ENCODE results near the gene CWC27. TPM values are rescaled to one million over a fixed set of nuclear protein-coding genes. Genes with fewer than 3 reads are reported as not detected.

Gene CWC27
- total RNA-seq, 1 experiment from 2014 or later, result 42.7 TPM

- no peaks in the 10 kb centered on the region for H3K4me1 Mint-ChIP-seq
- CTCF ChIA-PET, result no interaction called here
- no peaks in the 10 kb centered on the region for H3K9me3 Mint-ChIP-seq
- H3K4me3 Mint-ChIP-seq, result no peak overlapping the region
- TF ChIP-seq MLX (CRISPR knock-in tag; IDR thresholded peaks at IDR 0.05), result no peak
- TF ChIP-seq NR3C1 (CRISPR knock-in tag; conservative IDR thresholded peaks at IDR 0.05; ENCODE audit: low read depth), result no peak
- no peak for TF ChIP-seq OVOL2 (CRISPR knock-in tag; IDR thresholded peaks at IDR 0.05; ENCODE audit: borderline replicate concordance)
- TF ChIP-seq FOXK1 (CRISPR knock-in tag; IDR thresholded peaks at IDR 0.05), result no peak
- peak; percentile 57; the same call in 1 of the 2 replicates for TF ChIP-seq HMGA2 (CRISPR knock-in tag; IDR thresholded peaks at IDR 0.05)
- no peak for TF ChIP-seq ZNF416 (CRISPR knock-in tag; IDR thresholded peaks at IDR 0.05)
- TF ChIP-seq ATF1 (CRISPR knock-in tag; IDR thresholded peaks at IDR 0.05), result no peak
- no peaks in the 10 kb centered on the region for H3K36me3 Mint-ChIP-seq
- POLR2A ChIA-PET, result no interaction called here
- no peak overlapping the region for H3K27ac Mint-ChIP-seq
- DNase-seq (ENCODE audit: low spot score) (no peak), ATAC-seq (no peak)
- no peaks in the 10 kb centered on the region for H3K27me3 Mint-ChIP-seq (ENCODE audit: low read depth)
Measured at GRCh38 chr5:64887910-64888309, 119.2 kb downstream of the CWC27 start.

- Mint-ChIP-seq H3K4me3 (no peak overlapping the region), H3K27me3 (ENCODE audit: low read depth) (no peaks in the 10 kb centered on the region), H3K36me3 (peaks cover 18% of the 10 kb centered on the region), H3K4me1 (peaks cover 9% of the 10 kb centered on the region), H3K9me3 (peaks cover 21% of the 10 kb centered on the region), H3K27ac (peak overlapping the region; percentile 43; the same call in 1 of the 2 replicates)
- ChIA-PET CTCF (no interaction called here), POLR2A (no interaction called here)
- DNase-seq (ENCODE audit: low spot score) (no peak), ATAC-seq (no peak)
- no peak for TF ChIP-seq ZNF317 (CRISPR knock-in tag; IDR thresholded peaks at IDR 0.05; ENCODE audit: borderline replicate concordance, low read depth)
- TF ChIP-seq USF1 (CRISPR knock-in tag; IDR thresholded peaks at IDR 0.05), result no peak
- TF ChIP-seq SOX15 (CRISPR knock-in tag; IDR thresholded peaks at IDR 0.05), result no peak
- no peak for TF ChIP-seq NR3C1 (CRISPR knock-in tag; conservative IDR thresholded peaks at IDR 0.05; ENCODE audit: low read depth)
- TF ChIP-seq ZNF423 (CRISPR knock-in tag; IDR thresholded peaks at IDR 0.05), result no peak
- TF ChIP-seq GTF2I (CRISPR knock-in tag; conservative IDR thresholded peaks at IDR 0.05), result no peak
- no peak for TF ChIP-seq ATF6 (CRISPR knock-in tag; IDR thresholded peaks at IDR 0.05)
- TF ChIP-seq NFYB (CRISPR knock-in tag; conservative IDR thresholded peaks at IDR 0.05; ENCODE audit: low read depth), result no peak
- no peak for TF ChIP-seq HMGXB4 (CRISPR knock-in tag; IDR thresholded peaks at IDR 0.05)
- TF ChIP-seq MYBL2 (CRISPR knock-in tag; IDR thresholded peaks at IDR 0.05), result no peak
- TF ChIP-seq CREM (CRISPR knock-in tag; IDR thresholded peaks at IDR 0.05), result no peak
- TF ChIP-seq CDX4 (CRISPR knock-in tag; IDR thresholded peaks at IDR 0.05; ENCODE audit: borderline replicate concordance), result no peak
- no peak for TF ChIP-seq GRHL2 (CRISPR knock-in tag; IDR thresholded peaks at IDR 0.05; ENCODE audit: insufficient replicate concordance, severe bottlenecking)
- no peak for TF ChIP-seq ZNF396 (CRISPR knock-in tag; IDR thresholded peaks at IDR 0.05; ENCODE audit: borderline replicate concordance)
- no peak for TF ChIP-seq ZMAT4 (CRISPR knock-in tag; IDR thresholded peaks at IDR 0.05)
- no peak for TF ChIP-seq IRF1 (CRISPR knock-in tag; IDR thresholded peaks at IDR 0.05)
- no peak for TF ChIP-seq E2F4 (CRISPR knock-in tag; IDR thresholded peaks at IDR 0.05; ENCODE audit: borderline replicate concordance, low read depth)
- TF ChIP-seq ZNF416 (CRISPR knock-in tag; IDR thresholded peaks at IDR 0.05), result no peak
Measured at GRCh38 chr5:64895748-64896147, 127.0 kb downstream of the CWC27 start.

All from WTC11 (cell line).